MM.1S (cell line): Measurements from ENCODE around the gene MKRN2.
"Not testable (repeated sequence)": the region's sequence is repeated elsewhere in the genome, so short reads cannot be mapped to it uniquely, and the experiment has no call there.

ENCODE experiments used
- DNase-seq: peaks from one replicate; pipeline ENCODE4 v3.0.0-alpha.2; 2015
- H2AFZ ChIP-seq: fragments of 300-600 bp; sonication (generic); 2 replicates; pipeline ENCODE4 v1.6.0; 2016; ENCODE audit warnings: antibody characterized with exemption, low read length
- H3F3A ChIP-seq: fragments of 300-600 bp; sonication (generic); 2 replicates; pipeline ENCODE4 v1.6.1; 2016; ENCODE audit warnings: mild to moderate bottlenecking, antibody characterized with exemption, low read length, moderate library complexity, mixed read lengths; ENCODE audit not compliant: insufficient read depth
- H3K27ac ChIP-seq: fragments of 300-600 bp; sonication (generic); 2 replicates; pipeline ENCODE4 v1.5.1; 2016; ENCODE audit warnings: mild to moderate bottlenecking, low read length
- H3K27me3 ChIP-seq: fragments of 300-600 bp; sonication (generic); replicated peaks from 2 replicates; pipeline ENCODE4 v1.6.0; 2016; ENCODE audit warnings: low read length; ENCODE audit not compliant: insufficient read depth
- H3K36me3 ChIP-seq: fragments of 300-600 bp; sonication (generic); replicated peaks from 2 replicates; pipeline ENCODE4 v1.6.1; 2016; ENCODE audit warnings: mild to moderate bottlenecking, low read length, mixed read lengths; ENCODE audit not compliant: insufficient read depth
- H3K4me1 ChIP-seq: fragments of 300-600 bp; sonication (generic); 2 replicates; pipeline ENCODE4 v1.6.1; 2016; ENCODE audit warnings: low read length, mixed read lengths
- H3K4me2 ChIP-seq: fragments of 300-600 bp; sonication (generic); 2 replicates; pipeline ENCODE4 v1.6.0; 2016; ENCODE audit warnings: low read depth, low read length
- H3K4me3 ChIP-seq: fragments of 300-600 bp; sonication (generic); 2 replicates; pipeline ENCODE4 v1.5.1; 2016; ENCODE audit warnings: low read length, mixed read lengths
- H3K79me2 ChIP-seq: fragments of 300-600 bp; sonication (generic); 2 replicates; pipeline ENCODE4 v1.6.1; 2016; ENCODE audit warnings: mixed run types, low read length, mixed read lengths
- H3K9ac ChIP-seq: fragments of 300-600 bp; sonication (generic); 2 replicates; pipeline ENCODE4 v1.6.1; 2016; ENCODE audit warnings: low read length, mixed read lengths
- H3K9me2 ChIP-seq: fragments of 300-600 bp; sonication (generic); replicated peaks from 2 replicates; pipeline ENCODE4 v1.6.1; 2016; ENCODE audit warnings: mild to moderate bottlenecking, low read length, mixed read lengths; ENCODE audit not compliant: insufficient read depth
- H3K9me3 ChIP-seq: fragments of 300-600 bp; sonication (generic); replicated peaks from 2 replicates; pipeline ENCODE4 v1.6.1; 2016; ENCODE audit warnings: mild to moderate bottlenecking, low read length, mixed read lengths; ENCODE audit not compliant: insufficient read depth
- H4K20me1 ChIP-seq: fragments of 300-600 bp; sonication (generic); 2 replicates; pipeline ENCODE4 v1.6.1; 2016; ENCODE audit warnings: mild to moderate bottlenecking, low read length, moderate library complexity, mixed read lengths; ENCODE audit not compliant: insufficient read depth
- CTCF ChIP-seq: fragments of 300-600 bp; sonication (generic); IDR thresholded peaks from 2 replicates; pipeline ENCODE4 v1.5.1; 2016; ENCODE audit warnings: antibody characterized with exemption, low read length, mixed read lengths
- EZH2 ChIP-seq: fragments of 300-600 bp; sonication (generic); optimal IDR thresholded peaks from 2 replicates; pipeline ENCODE3; 2017; ENCODE audit warnings: low read depth, mild to moderate bottlenecking, antibody characterized with exemption, low read length, mixed read lengths
- EZH2phosphoT487 ChIP-seq: fragments of 300-600 bp; sonication (generic); IDR thresholded peaks from 2 replicates; pipeline ENCODE4 v1.6.1; 2018; ENCODE audit warnings: antibody characterized with exemption, low read length

Gene MKRN2

GRCh38 chr3:12624056-12624455 lies 67.2 kb downstream of the MKRN2 start:
- DNase-seq, result no peak
- H3K9ac ChIP-seq, result no peak overlapping the region
- no peak overlapping the region for H2AFZ ChIP-seq
- no peaks in the 10 kb centered on the region for H4K20me1 ChIP-seq
- H3K4me1 ChIP-seq, result peaks cover 53% of the 10 kb centered on the region
- H3K27ac ChIP-seq, result peak overlapping the region; percentile 13; the same call in 1 of the 2 replicates
- peaks cover 94% of the 10 kb centered on the region for H3K79me2 ChIP-seq
- H3K27me3 ChIP-seq, result no peaks in the 10 kb centered on the region
- no peaks in the 10 kb centered on the region for H3K9me3 ChIP-seq
- no peaks in the 10 kb centered on the region for H3K36me3 ChIP-seq
- no peak for TF ChIP-seq EZH2
- no peak for TF ChIP-seq EZH2phosphoT487
- no peak for TF ChIP-seq CTCF
- no peak overlapping the region for H3K4me3 ChIP-seq
- no peak overlapping the region for H3K4me2 ChIP-seq
- peaks cover 44% of the 10 kb centered on the region for H3F3A ChIP-seq
- H3K9me2 ChIP-seq, result no peaks in the 10 kb centered on the region

- H3K36me3 ChIP-seq, H3K9me2 ChIP-seq, H3K9me3 ChIP-seq, DNase-seq, H3K27me3 ChIP-seq, H4K20me1 ChIP-seq, H2AFZ ChIP-seq, H3K4me3 ChIP-seq: not testable (repeated sequence)
- H3K4me2 ChIP-seq, result peak overlapping the region; percentile 53; the same call in 1 of the 2 replicates
- H3K4me1 ChIP-seq, result peaks cover 53% of the 10 kb centered on the region
- peak overlapping the region; percentile 73 for H3K27ac ChIP-seq
- peaks cover 94% of the 10 kb centered on the region for H3K79me2 ChIP-seq
- H3F3A ChIP-seq, result peaks cover 44% of the 10 kb centered on the region
- peak overlapping the region; percentile 28; the same call in 1 of the 2 replicates for H3K9ac ChIP-seq
Measured at GRCh38 chr3:12624964-12625363, 68.1 kb downstream of the MKRN2 start.

GRCh38 chr3:12627370-12627769 lies 70.5 kb downstream of the MKRN2 start:
- peaks cover 40% of the 10 kb centered on the region for H3K4me1 ChIP-seq
- H3K27me3 ChIP-seq, result no peaks in the 10 kb centered on the region
- no peak for DNase-seq
- no peaks in the 10 kb centered on the region for H3K9me3 ChIP-seq
- no peak overlapping the region for H2AFZ ChIP-seq
- H3K27ac ChIP-seq, result peak overlapping the region; percentile 73; the same call in 1 of the 2 replicates
- H3K9ac ChIP-seq, result no peak overlapping the region
- no peaks in the 10 kb centered on the region for H3K36me3 ChIP-seq
- H3K4me2 ChIP-seq, result 0 out of 2 replicates have a peak overlapping the region, but pooled peaks have one; percentile 0
- TF ChIP-seq CTCF (no peak), EZH2 (no peak), EZH2phosphoT487 (no peak)
- H3K79me2 ChIP-seq, result peaks cover 95% of the 10 kb centered on the region
- 0 out of 2 replicates have a peak, but pooled peaks cover 4% of the 10 kb centered on the region for H4K20me1 ChIP-seq
- no peak overlapping the region for H3K4me3 ChIP-seq
- peaks cover 29% of the 10 kb centered on the region for H3F3A ChIP-seq
- H3K9me2 ChIP-seq, result no peaks in the 10 kb centered on the region

GRCh38 chr3:12628813-12629212 lies 71.9 kb downstream of the MKRN2 start:
- H3K36me3 ChIP-seq, result no peaks in the 10 kb centered on the region
- DNase-seq, result no peak
- no peak for TF ChIP-seq EZH2phosphoT487
- no peak for TF ChIP-seq EZH2
- no peak for TF ChIP-seq CTCF
- 0 out of 2 replicates have a peak, but pooled peaks cover 11% of the 10 kb centered on the region for H4K20me1 ChIP-seq
- no peak overlapping the region for H3K27ac ChIP-seq
- no peaks in the 10 kb centered on the region for H3K9me2 ChIP-seq
- H3K4me1 ChIP-seq, result peaks cover 42% of the 10 kb centered on the region
- H3K9me3 ChIP-seq, result no peaks in the 10 kb centered on the region
- H3K27me3 ChIP-seq, result no peaks in the 10 kb centered on the region
- no peak overlapping the region for H2AFZ ChIP-seq
- H3K79me2 ChIP-seq, result peaks cover 100% of the 10 kb centered on the region
- H3K4me3 ChIP-seq, result no peak overlapping the region
- H3K9ac ChIP-seq, result no peak overlapping the region
- no peak overlapping the region for H3K4me2 ChIP-seq
- H3F3A ChIP-seq, result peaks cover 19% of the 10 kb centered on the region
